GM12878 (cell line): Measurements from ENCODE around the gene SHMT1. TPM values are rescaled to one million over a fixed set of nuclear protein-coding genes. Genes with fewer than 3 reads are reported as not detected.
"Not testable (repeated sequence)": the region's sequence is repeated elsewhere in the genome, so short reads cannot be mapped to it uniquely, and the experiment has no call there.

ENCODE experiments used
- ATAC-seq: fragments of 200-7000 bp; cut with Tn5 transposase; 3 replicates; pipeline ENCODE4 v1.9.1; 2020; ENCODE audit warnings: mild to moderate bottlenecking, moderate library complexity
- BruUV-seq: library from RNA; stranded (reverse); fragments of 400-500 nt; replicated peaks from 2 replicates; lab custom pipeline; 2021; lab: Mats Ljungman, UMichigan
- CTCF ChIA-PET: fragments of 300-600 bp; sonication (Branson Sonifier 250); formaldehyde crosslinking; extraction: SDS; loops from one replicate; lab custom pipeline; 2021; ENCODE audit warnings: inconsistent platforms; lab: Yijun Ruan, JAX
- POLR2A ChIA-PET: fragments of 350-600 bp; formaldehyde crosslinking; extraction: SDS; loops from one replicate; lab custom pipeline; 2021; ENCODE audit warnings: inconsistent platforms; lab: Charles Lee
- RAD21 ChIA-PET: fragments of 300-600 bp; sonication (Branson Sonifier 250); formaldehyde crosslinking; loops from one replicate; lab custom pipeline; 2023; ENCODE audit warnings: antibody characterized with exemption; ENCODE audit not compliant: unreplicated experiment; lab: Charles Lee
- SMC1A ChIA-PET: fragments of 300-600 bp; sonication (Branson Sonifier 250); formaldehyde crosslinking; loops from one replicate; lab custom pipeline; 2023; ENCODE audit not compliant: unreplicated experiment, uncharacterized antibody; lab: Charles Lee
- DNase-seq: peaks from one replicate; pipeline ENCODE4 v3.0.0-alpha.2; 2011; ENCODE audit warnings: low read depth, low spot score
- FAIRE-seq: peaks from 3 replicates; lab custom pipeline; 2011; peaks lifted over from hg19 to GRCh38; lab: Jason Lieb, UNC
- H2AFZ ChIP-seq: 2 replicates; pipeline ENCODE4 v1.6.0; 2011; ENCODE audit warnings: low read depth, low read length, control low read depth; ENCODE audit not compliant: control insufficient read depth
- H3K27ac ChIP-seq: 2 replicates; pipeline ENCODE4 v1.5.1; 2011; ENCODE audit warnings: control low read depth; ENCODE audit not compliant: control insufficient read depth, insufficient read depth
- H3K27me3 ChIP-seq, 2 experiments: replicated peaks in 1 of 2; 2 replicates each; pipeline versions ENCODE4 v1.6.0 to v1.6.1; 2011; ENCODE audit warnings: low read length in 1 of 2; ENCODE audit not compliant: control insufficient read depth in 2 of 2, insufficient read depth in 2 of 2
- H3K36me3 ChIP-seq, 2 experiments: 2 replicates each; pipeline ENCODE4 v1.5.1; 2011; ENCODE audit warnings: low read length in 1 of 2; ENCODE audit not compliant: control insufficient read depth in 2 of 2, insufficient read depth in 2 of 2
- H3K4me1 ChIP-seq: 2 replicates; pipeline ENCODE4 v1.6.1; 2011; ENCODE audit warnings: mild to moderate bottlenecking, low read length, moderate library complexity, mixed read lengths; ENCODE audit not compliant: control insufficient read depth, insufficient read depth
- H3K4me2 ChIP-seq: 2 replicates; pipeline ENCODE4 v1.6.0; 2011; ENCODE audit warnings: control low read depth; ENCODE audit not compliant: control insufficient read depth, insufficient read depth
- H3K4me3 ChIP-seq: fragments of 200-600 bp; sonication (generic); 2 replicates; pipeline ENCODE4 v1.5.1; 2016
- H3K79me2 ChIP-seq: 2 replicates; pipeline ENCODE4 v1.6.0; 2011; ENCODE audit warnings: low read length; ENCODE audit not compliant: control insufficient read depth, insufficient read depth
- H3K9ac ChIP-seq: 2 replicates; pipeline ENCODE4 v1.8.0; 2011; ENCODE audit warnings: low read length, control low read depth, mixed read lengths; ENCODE audit not compliant: control insufficient read depth, insufficient read depth
- H3K9me3 ChIP-seq: replicated peaks from 3 replicates; pipeline ENCODE4 v1.5.1; 2011; ENCODE audit warnings: mild to moderate bottlenecking, low read length; ENCODE audit not compliant: control insufficient read depth, insufficient read depth
- H4K20me1 ChIP-seq: 2 replicates; pipeline ENCODE4 v1.6.0; 2011; ENCODE audit not compliant: control insufficient read depth, insufficient read depth
- CEBPB ChIP-seq, 2 experiments: fragments of 150-350 bp in 1 of 2; IDR thresholded peaks; 2 replicates each; pipeline ENCODE4 v1.6.1; 2012 to 2014; ENCODE audit warnings: low read depth in 2 of 2, low read length in 2 of 2, borderline replicate concordance in 1 of 2, inconsistent platforms in 1 of 2
- RELA ChIP-seq: fragments of 450-650 bp; IDR thresholded peaks from 2 replicates; pipeline ENCODE4 v1.8.0; 2014; ENCODE audit warnings: borderline replicate concordance; ENCODE audit not compliant: partially characterized antibody
- TAF1 ChIP-seq: IDR thresholded peaks from 2 replicates; pipeline ENCODE4 v1.6.1; 2011; ENCODE audit warnings: mild to moderate bottlenecking, low read depth, low read length, borderline replicate concordance
- WGBS: methylation state at CpG from one replicate; pipeline ENCODE4 v1.1.6; 2016; ENCODE audit warnings: low lambda C conversion rate; ENCODE audit not compliant: insufficient replicate concordance, insufficient coverage; ENCODE audit errors: missing lambda C conversion rate; 5-methylcytosine and 5-hydroxymethylcytosine counted together
- in situ Hi-C: fragments of 300-500 bp; cut with MboI; formaldehyde crosslinking; loops from 9 replicates; pipeline ENCODE4 v1.14.3; 2018; ENCODE audit warnings: mixed read lengths
- intact Hi-C: fragments of 100-400 bp; cut with micrococcal nuclease; formaldehyde crosslinking; loops from one replicate; pipeline ENCODE4 v1.14.2; 2022; ENCODE audit not compliant: unreplicated experiment
- polyA plus RNA-seq, 11 experiments: library from polyadenylated mRNA; depleted of rRNA in 4 of 11; unstranded in 6 of 11; stranded (reverse) in 5 of 11; fragments of >200 nt; fragmentation: Nextera tagmentation in 4 of 11; fragmentation: Illumina TruSeq in 1 of 11; extraction: Ambion mirVana in 4 of 11; extraction: Trizol in 1 of 11; gene quantifications; 1 replicate in 1 of 11; 2 replicates in 10 of 11; pipeline versions ENCODE4 v1.2.1 to v1.2.3, GENCODE V29; 2011 to 2016; ENCODE audit warnings: inconsistent platforms in 2 of 11, missing spikeins in 2 of 11, low read depth in 1 of 11
- total RNA-seq, 4 experiments: library from RNA; depleted of rRNA in 3 of 4; stranded (reverse); fragments of >200 nt in 3 of 4; fragmentation: Illumina TruSeq in 1 of 4; extraction: Trizol in 1 of 4; gene quantifications; 2 replicates each; pipeline versions ENCODE4 v1.2.1 to v1.2.3, GENCODE V29; 2013 to 2021
- TF ChIP-seq, protein P1 (sequence below): fragments of 450-650 bp; IDR thresholded peaks from 2 replicates; pipeline ENCODE4 v1.6.1; 2017; ENCODE audit warnings: mild to moderate bottlenecking, moderate library complexity
- TF ChIP-seq, protein P2 (sequence below): fragments of 450-650 bp; IDR thresholded peaks from 2 replicates; pipeline ENCODE4 v1.6.1; 2017; ENCODE audit warnings: mild to moderate bottlenecking, low read depth, inconsistent platforms; ENCODE audit not compliant: poor library complexity, severe bottlenecking

SHMT1 gene
- total and polyA plus RNA-seq, 10 of the 15 experiments (the other 5 are each of a cell fraction or from before 2014, with no cell fraction given) = 5.2 to 60.1 (median 34.6) TPM

DNA sequence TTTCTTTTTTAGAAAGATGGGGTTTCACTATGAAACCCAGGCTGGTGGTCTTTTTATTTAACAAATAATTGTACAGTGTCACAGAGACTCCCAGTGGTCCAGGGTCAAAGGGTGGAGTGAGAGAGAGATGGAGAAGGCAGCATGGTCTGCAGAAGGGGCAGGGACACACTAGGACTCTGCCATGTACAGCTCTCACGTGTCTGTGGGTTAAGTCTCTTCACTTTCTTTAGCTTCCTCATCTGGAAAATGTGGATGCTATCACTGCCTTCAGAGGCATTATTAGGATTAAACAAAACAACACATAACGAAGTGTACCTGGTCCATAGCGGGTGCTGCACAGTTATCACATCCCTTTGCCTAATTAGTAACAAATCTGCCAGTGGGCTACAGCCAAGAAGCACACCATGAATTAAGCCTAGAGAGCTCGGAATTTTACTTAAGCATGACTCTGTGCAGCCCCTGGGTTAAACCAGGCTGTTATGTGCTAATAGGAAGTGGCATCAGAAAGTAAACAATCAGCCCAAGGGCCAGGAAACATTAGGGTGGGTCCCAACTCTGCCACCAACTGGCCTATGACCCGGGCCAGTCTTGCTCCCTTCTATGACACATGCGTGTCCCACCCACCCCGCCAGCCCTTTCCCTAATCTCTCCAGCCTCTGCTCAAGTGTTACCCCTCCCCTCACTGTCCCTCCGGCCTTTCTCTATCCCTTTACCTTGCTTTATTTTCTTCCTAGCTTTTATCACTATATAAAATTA lies 62.4 kb downstream of the SHMT1 start:
- ChIA-PET CTCF (no interaction called here), SMC1A (interaction anchor here (1.3 kb wide), 1 partner anchor 32 kb away, joined by 3 read pairs; no protein-coding TSS in a partner anchor), POLR2A (no interaction called here), RAD21 (no interaction called here)
- intact Hi-C loops (no loop called here), in situ Hi-C loops (no loop called here)
- TF ChIP-seq TAF1 (no peak), CEBPB (IDR thresholded peaks at IDR 0.05; ENCODE audit: borderline replicate concordance in 1 of 2, low read depth in 2 of 2, low read length in 2 of 2) (no peak), RELA (no peak)
- TF ChIP-seq, protein P1, sequence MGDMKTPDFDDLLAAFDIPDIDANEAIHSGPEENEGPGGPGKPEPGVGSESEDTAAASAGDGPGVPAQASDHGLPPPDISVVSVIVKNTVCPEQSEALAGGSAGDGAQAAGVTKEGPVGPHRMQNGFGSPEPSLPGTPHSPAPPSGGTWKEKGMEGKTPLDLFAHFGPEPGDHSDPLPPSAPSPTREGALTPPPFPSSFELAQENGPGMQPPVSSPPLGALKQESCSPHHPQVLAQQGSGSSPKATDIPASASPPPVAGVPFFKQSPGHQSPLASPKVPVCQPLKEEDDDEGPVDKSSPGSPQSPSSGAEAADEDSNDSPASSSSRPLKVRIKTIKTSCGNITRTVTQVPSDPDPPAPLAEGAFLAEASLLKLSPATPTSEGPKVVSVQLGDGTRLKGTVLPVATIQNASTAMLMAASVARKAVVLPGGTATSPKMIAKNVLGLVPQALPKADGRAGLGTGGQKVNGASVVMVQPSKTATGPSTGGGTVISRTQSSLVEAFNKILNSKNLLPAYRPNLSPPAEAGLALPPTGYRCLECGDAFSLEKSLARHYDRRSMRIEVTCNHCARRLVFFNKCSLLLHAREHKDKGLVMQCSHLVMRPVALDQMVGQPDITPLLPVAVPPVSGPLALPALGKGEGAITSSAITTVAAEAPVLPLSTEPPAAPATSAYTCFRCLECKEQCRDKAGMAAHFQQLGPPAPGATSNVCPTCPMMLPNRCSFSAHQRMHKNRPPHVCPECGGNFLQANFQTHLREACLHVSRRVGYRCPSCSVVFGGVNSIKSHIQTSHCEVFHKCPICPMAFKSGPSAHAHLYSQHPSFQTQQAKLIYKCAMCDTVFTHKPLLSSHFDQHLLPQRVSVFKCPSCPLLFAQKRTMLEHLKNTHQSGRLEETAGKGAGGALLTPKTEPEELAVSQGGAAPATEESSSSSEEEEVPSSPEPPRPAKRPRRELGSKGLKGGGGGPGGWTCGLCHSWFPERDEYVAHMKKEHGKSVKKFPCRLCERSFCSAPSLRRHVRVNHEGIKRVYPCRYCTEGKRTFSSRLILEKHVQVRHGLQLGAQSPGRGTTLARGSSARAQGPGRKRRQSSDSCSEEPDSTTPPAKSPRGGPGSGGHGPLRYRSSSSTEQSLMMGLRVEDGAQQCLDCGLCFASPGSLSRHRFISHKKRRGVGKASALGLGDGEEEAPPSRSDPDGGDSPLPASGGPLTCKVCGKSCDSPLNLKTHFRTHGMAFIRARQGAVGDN = no peak
- TF ChIP-seq, protein P2, sequence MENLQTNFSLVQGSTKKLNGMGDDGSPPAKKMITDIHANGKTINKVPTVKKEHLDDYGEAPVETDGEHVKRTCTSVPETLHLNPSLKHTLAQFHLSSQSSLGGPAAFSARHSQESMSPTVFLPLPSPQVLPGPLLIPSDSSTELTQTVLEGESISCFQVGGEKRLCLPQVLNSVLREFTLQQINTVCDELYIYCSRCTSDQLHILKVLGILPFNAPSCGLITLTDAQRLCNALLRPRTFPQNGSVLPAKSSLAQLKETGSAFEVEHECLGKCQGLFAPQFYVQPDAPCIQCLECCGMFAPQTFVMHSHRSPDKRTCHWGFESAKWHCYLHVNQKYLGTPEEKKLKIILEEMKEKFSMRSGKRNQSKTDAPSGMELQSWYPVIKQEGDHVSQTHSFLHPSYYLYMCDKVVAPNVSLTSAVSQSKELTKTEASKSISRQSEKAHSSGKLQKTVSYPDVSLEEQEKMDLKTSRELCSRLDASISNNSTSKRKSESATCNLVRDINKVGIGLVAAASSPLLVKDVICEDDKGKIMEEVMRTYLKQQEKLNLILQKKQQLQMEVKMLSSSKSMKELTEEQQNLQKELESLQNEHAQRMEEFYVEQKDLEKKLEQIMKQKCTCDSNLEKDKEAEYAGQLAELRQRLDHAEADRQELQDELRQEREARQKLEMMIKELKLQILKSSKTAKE = no peak
- H3K4me2 ChIP-seq = no peak overlapping the region
- no peak overlapping the region for H3K9ac ChIP-seq
- no peaks in the 10 kb centered on the region for H3K79me2 ChIP-seq
- H2AFZ ChIP-seq = no peak overlapping the region
- H3K27ac ChIP-seq = no peak overlapping the region
- FAIRE-seq (no peak), ATAC-seq (no peak), DNase-seq (no peak)
- no peaks in the 10 kb centered on the region for H3K9me3 ChIP-seq
- no peaks in the 10 kb centered on the region for H3K4me1 ChIP-seq
- H3K4me3 ChIP-seq = no peak overlapping the region
- no peaks in the 10 kb centered on the region for H3K27me3 ChIP-seq
- no TSS peak for BruUV-seq
- WGBS = 94% methylated on average over 8 of the region's 8 CpGs
- H3K36me3 ChIP-seq = peaks cover 13 to 35% of the 10 kb centered on the region in 2 experiments
- H4K20me1 ChIP-seq = no peaks in the 10 kb centered on the region

DNA sequence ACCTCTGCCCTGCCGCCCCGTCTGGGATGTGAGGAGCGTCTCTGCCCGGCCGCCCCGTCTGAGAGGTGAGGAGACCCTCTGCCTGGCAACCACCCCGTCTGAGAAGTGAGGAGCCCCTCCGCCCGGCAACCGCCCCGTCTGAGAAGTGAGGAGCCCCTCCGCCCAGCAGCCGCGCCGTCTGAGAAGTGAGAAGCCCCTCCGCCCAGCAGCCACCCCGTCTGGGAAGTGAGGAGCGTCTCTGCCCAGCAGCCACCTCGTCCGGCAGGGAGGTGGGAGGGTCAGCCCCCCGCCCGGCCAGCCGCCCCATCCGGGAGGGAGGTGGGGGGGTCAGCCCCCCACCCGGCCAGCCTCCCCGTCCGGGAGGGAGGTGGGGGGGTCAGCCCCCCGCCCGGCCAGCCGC lies 65.3 kb downstream of the SHMT1 start:
- DNase-seq, CTCF ChIA-PET, H3K4me3 ChIP-seq, H3K9ac ChIP-seq, H3K27me3 ChIP-seq, H4K20me1 ChIP-seq, FAIRE-seq, H3K9me3 ChIP-seq, SMC1A ChIA-PET, H3K79me2 ChIP-seq, in situ Hi-C loops, H3K27ac ChIP-seq, intact Hi-C loops, H3K4me1 ChIP-seq, ATAC-seq, BruUV-seq, H2AFZ ChIP-seq, RAD21 ChIA-PET, POLR2A ChIA-PET, H3K4me2 ChIP-seq: not testable (repeated sequence)
- WGBS = 97% methylated on average over 6 of the region's 30 CpGs
- peaks cover 11 to 28% of the 10 kb centered on the region in 2 experiments for H3K36me3 ChIP-seq
